Breast epithelium (tissue), 4 donors: ENCODE measurements around the gene CCDC39. TPM values are rescaled to one million over a fixed set of nuclear protein-coding genes. Genes with fewer than 3 reads are reported as not detected.

ENCODE experiments used
- DNase-seq, 2 donors: peaks; one replicate each; pipeline ENCODE4 v3.0.0-alpha.2; 2019; ENCODE audit warnings: low spot score in 2 of 2
- H3K27ac ChIP-seq, 2 donors: fragments of 200-600 bp; sonication (generic) in 1 of 2; one replicate each; pipeline ENCODE4 v1.5.1; 2016 to 2019; ENCODE audit warnings: mild to moderate bottlenecking in 1 of 2
- H3K27me3 ChIP-seq, 2 donors: fragments of 200-600 bp; sonication (generic) in 1 of 2; one replicate each; pipeline versions ENCODE4 v1.5.1 to v1.6.0; 2017 to 2019; ENCODE audit warnings: control low read depth in 1 of 2, mild to moderate bottlenecking in 1 of 2
- H3K36me3 ChIP-seq: fragments of 200-600 bp; one replicate; pipeline ENCODE4 v1.5.1; 2019
- H3K4me1 ChIP-seq, 2 donors: fragments of 200-600 bp; sonication (generic); one replicate each; pipeline ENCODE4 v1.5.1; 2016 to 2019; ENCODE audit warnings: control low read depth in 1 of 2
- H3K4me3 ChIP-seq, 3 donors: fragments of 200-600 bp; sonication (generic); 1 replicate in 2 of 3; 2 replicates in 1 of 3; pipeline ENCODE4 v1.5.1; 2016 to 2019; ENCODE audit warnings: mild to moderate bottlenecking in 3 of 3, moderate library complexity in 2 of 3
- H3K9me3 ChIP-seq, 2 donors: fragments of 200-600 bp; sonication (generic) in 1 of 2; one replicate each; pipeline ENCODE4 v1.5.1; 2016 to 2019; ENCODE audit warnings: control low read depth in 1 of 2
- POLR2A ChIP-seq: fragments of 450-650 bp; IDR thresholded peaks from one replicate; pipeline ENCODE4 v1.6.1; 2016; ENCODE audit warnings: antibody characterized with exemption, mild to moderate bottlenecking, moderate library complexity
- POLR2AphosphoS5 ChIP-seq, 3 donors: sonication (generic); formaldehyde crosslinking; IDR thresholded peaks; one replicate each; pipeline ENCODE4 v1.6.1; 2017; ENCODE audit warnings: antibody characterized with exemption in 3 of 3
- intact Hi-C: fragments of 100-400 bp; cut with DNase I; formaldehyde crosslinking; loops from one replicate; pipeline ENCODE4 v1.15.1; 2023; ENCODE audit warnings: low total_unique reads
- total RNA-seq, 3 donors: library from RNA; depleted of rRNA; stranded (reverse); fragments of >200 nt; gene quantifications; one replicate each; pipeline ENCODE4 v1.1.0, GENCODE V29; 2016
- TF ChIP-seq, protein P1 (sequence below), 3 donors: fragments of 450-650 bp; IDR thresholded peaks; one replicate each; pipeline ENCODE4 v1.5.1; 2016 to 2017; ENCODE audit warnings: antibody characterized with exemption in 3 of 3, mild to moderate bottlenecking in 3 of 3, moderate library complexity in 3 of 3

The CCDC39 gene
- total RNA-seq, 3 donors from 2014 or later, result 0.32 to 0.33 TPM; not detected in 1

DNA sequence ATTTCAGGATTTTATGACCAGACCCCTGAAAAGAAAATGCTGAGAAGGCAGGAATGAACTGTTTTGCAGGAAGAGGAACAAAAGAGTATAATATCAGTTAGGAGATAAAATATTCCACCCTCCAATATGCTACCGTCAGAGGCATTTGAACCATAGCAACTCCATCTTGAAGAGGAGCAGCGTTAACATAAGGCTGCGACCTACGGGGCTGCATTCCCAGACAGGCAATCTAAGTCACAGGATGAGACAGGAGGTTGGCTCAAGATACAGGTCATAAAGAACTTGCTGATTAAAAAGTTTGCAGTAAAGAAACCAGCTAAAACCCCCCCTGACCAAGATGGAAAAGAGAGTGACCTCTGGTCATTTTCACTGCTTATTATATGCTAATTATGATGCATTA, 22.9 kb downstream of the CCDC39 start:
- no peaks in the 10 kb centered on the region for H3K9me3 ChIP-seq
- TF ChIP-seq POLR2AphosphoS5 (IDR thresholded peaks at IDR 0.05) (no peak), POLR2A (no peak)
- TF ChIP-seq, protein P1, sequence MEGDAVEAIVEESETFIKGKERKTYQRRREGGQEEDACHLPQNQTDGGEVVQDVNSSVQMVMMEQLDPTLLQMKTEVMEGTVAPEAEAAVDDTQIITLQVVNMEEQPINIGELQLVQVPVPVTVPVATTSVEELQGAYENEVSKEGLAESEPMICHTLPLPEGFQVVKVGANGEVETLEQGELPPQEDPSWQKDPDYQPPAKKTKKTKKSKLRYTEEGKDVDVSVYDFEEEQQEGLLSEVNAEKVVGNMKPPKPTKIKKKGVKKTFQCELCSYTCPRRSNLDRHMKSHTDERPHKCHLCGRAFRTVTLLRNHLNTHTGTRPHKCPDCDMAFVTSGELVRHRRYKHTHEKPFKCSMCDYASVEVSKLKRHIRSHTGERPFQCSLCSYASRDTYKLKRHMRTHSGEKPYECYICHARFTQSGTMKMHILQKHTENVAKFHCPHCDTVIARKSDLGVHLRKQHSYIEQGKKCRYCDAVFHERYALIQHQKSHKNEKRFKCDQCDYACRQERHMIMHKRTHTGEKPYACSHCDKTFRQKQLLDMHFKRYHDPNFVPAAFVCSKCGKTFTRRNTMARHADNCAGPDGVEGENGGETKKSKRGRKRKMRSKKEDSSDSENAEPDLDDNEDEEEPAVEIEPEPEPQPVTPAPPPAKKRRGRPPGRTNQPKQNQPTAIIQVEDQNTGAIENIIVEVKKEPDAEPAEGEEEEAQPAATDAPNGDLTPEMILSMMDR (IDR thresholded peaks at IDR 0.05), result no peak
- DNase-seq, result no peak
- H3K4me1 ChIP-seq, result no peaks in the 10 kb centered on the region
- intact Hi-C loops, result no loop called here
- H3K4me3 ChIP-seq, result no peak overlapping the region
- no peaks in the 10 kb centered on the region for H3K27me3 ChIP-seq
- H3K27ac ChIP-seq, result no peak overlapping the region
- no peaks in the 10 kb centered on the region for H3K36me3 ChIP-seq

GRCh38 chr3:180646187-180646790, 33.0 kb downstream of the CCDC39 start:
- Histone ChIP-seq H3K9me3 (no peaks in the 10 kb centered on the region), H3K4me3 (no peak overlapping the region), H3K36me3 (no peaks in the 10 kb centered on the region), H3K27ac (no peak overlapping the region), H3K4me1 (no peaks in the 10 kb centered on the region), H3K27me3 (no peaks in the 10 kb centered on the region)
- intact Hi-C loops, result no loop called here
- TF ChIP-seq, protein P1 (IDR thresholded peaks at IDR 0.05), result no peak
- no peak for TF ChIP-seq POLR2AphosphoS5 (IDR thresholded peaks at IDR 0.05)
- no peak for TF ChIP-seq POLR2A
- DNase-seq, result no peak

- no peak for TF ChIP-seq POLR2AphosphoS5 (IDR thresholded peaks at IDR 0.05)
- TF ChIP-seq, protein P1 (IDR thresholded peaks at IDR 0.05), result no peak
- TF ChIP-seq POLR2A, result no peak
- H3K4me3 ChIP-seq, result no peak overlapping the region
Measured at GRCh38 chr3:180640987-180641386, 38.3 kb downstream of the CCDC39 start.

DNA sequence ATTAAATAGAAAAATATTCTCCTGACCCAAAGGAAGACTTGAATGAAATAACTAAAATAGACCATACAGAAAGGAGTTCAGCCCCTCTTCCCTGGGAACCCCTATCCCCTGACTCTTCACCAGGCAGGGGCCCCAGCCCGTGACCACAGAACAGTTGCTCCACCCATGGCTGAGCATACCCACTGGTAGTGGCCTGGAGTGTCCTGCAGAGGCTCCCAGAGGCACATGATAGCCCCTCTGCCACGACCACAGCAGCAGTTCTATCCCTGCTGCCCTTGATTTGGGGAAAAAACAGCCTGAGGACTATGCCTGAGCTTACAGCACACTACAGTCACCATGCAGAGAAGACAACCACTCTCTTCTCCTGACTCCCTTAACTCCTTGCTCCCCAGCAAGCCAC, 45.6 kb downstream of the CCDC39 start:
- Histone ChIP-seq H3K27me3 (no peaks in the 10 kb centered on the region), H3K4me1 (no peaks in the 10 kb centered on the region), H3K4me3 (no peak overlapping the region), H3K27ac (no peak overlapping the region), H3K36me3 (no peaks in the 10 kb centered on the region), H3K9me3 (no peaks in the 10 kb centered on the region)
- DNase-seq, result no peak
- intact Hi-C loops, result no loop called here
- TF ChIP-seq POLR2A, result no peak

More at GRCh38 chr3:180640987-180641386, 38.3 kb downstream of the CCDC39 start:
- Histone ChIP-seq H3K4me1 (no peaks in the 10 kb centered on the region), H3K9me3 (no peaks in the 10 kb centered on the region), H3K36me3 (no peaks in the 10 kb centered on the region), H3K27me3 (no peaks in the 10 kb centered on the region), H3K27ac (no peak overlapping the region)
- no peak for DNase-seq
- intact Hi-C loops, result no loop called here

- intact Hi-C loops, result no loop called here
- no peak for TF ChIP-seq POLR2AphosphoS5 (IDR thresholded peaks at IDR 0.05)
- TF ChIP-seq, protein P1 (IDR thresholded peaks at IDR 0.05), result no peak
- DNase-seq, result no peak
Measured at GRCh38 chr3:180631317-180631716, 48.0 kb downstream of the CCDC39 start.

More at GRCh38 chr3:180631317-180631716, 48.0 kb downstream of the CCDC39 start:
- H3K9me3 ChIP-seq, result no peaks in the 10 kb centered on the region
- no peak overlapping the region for H3K27ac ChIP-seq
- no peaks in the 10 kb centered on the region for H3K4me1 ChIP-seq
- H3K27me3 ChIP-seq, result no peaks in the 10 kb centered on the region
- no peaks in the 10 kb centered on the region for H3K36me3 ChIP-seq
- H3K4me3 ChIP-seq, result no peak overlapping the region
